HEK293 (cell line): Measurements from ENCODE around the gene ACVR1.

Experiments
- CTCF ChIA-PET: fragments of 350-600 bp; formaldehyde crosslinking; extraction: SDS; loops from one replicate; lab custom pipeline; 2021; ENCODE audit warnings: antibody characterized with exemption; lab: Yijun Ruan, JAX
- POLR2A ChIA-PET: fragments of 300-600 bp; formaldehyde crosslinking; extraction: SDS; loops from one replicate; lab custom pipeline; 2020; ENCODE audit warnings: antibody characterized with exemption, inconsistent platforms; lab: Yijun Ruan, JAX
- H3K27ac ChIP-seq: fragments of 200-500 bp; sonication (Bioruptor generic); 2 replicates; pipeline ENCODE4 v1.5.1; 2014; ENCODE audit warnings: low read depth, low read length, control low read depth, inconsistent platforms; ENCODE audit errors: extremely low read depth
- H3K36me3 ChIP-seq, 2 experiments: fragments of 200-500 bp in 1 of 2; sonication (Bioruptor generic) in 1 of 2; 1 replicate in 1 of 2; 2 replicates in 1 of 2; pipeline ENCODE4 v1.5.1; 2014 to 2017; ENCODE audit warnings: inconsistent platforms in 2 of 2, low read length in 2 of 2; ENCODE audit not compliant: control insufficient read depth in 2 of 2, insufficient read depth in 1 of 2
- H3K4me1 ChIP-seq: fragments of 200-500 bp; sonication (Bioruptor generic); 2 replicates; pipeline ENCODE4 v1.5.1; 2014; ENCODE audit warnings: mild to moderate bottlenecking, low read length, inconsistent platforms; ENCODE audit not compliant: control insufficient read depth, insufficient read depth
- H3K4me3 ChIP-seq: 2 replicates; pipeline ENCODE4 v1.5.1; 2011; ENCODE audit warnings: low read depth, mild to moderate bottlenecking, control low read depth, low read length, moderate library complexity
- H3K9me3 ChIP-seq: fragments of 200-500 bp; sonication (Bioruptor generic); 2 replicates; pipeline ENCODE4 v1.5.1; 2014; ENCODE audit warnings: low read depth, low read length, inconsistent platforms; ENCODE audit not compliant: control insufficient read depth, insufficient read depth
- BCL11B ChIP-seq: fragments of 450-650 bp; formaldehyde crosslinking; IDR thresholded peaks from 2 replicates; pipeline ENCODE4 v1.5.1; 2016; ENCODE audit warnings: low read depth, missing biosample characterization, missing genetic modification characterization
- CTCF ChIP-seq: fragments of 450-650 bp; formaldehyde crosslinking; IDR thresholded peaks from 2 replicates; pipeline ENCODE4 v1.5.1; 2016; ENCODE audit warnings: missing biosample characterization, missing genetic modification characterization
- GLI2 ChIP-seq: fragments of 450-650 bp; formaldehyde crosslinking; IDR thresholded peaks from 2 replicates; pipeline ENCODE4; 2017; ENCODE audit warnings: missing biosample characterization, missing genetic modification characterization, low read depth, borderline replicate concordance
- GLI4 ChIP-seq: fragments of 450-650 bp; formaldehyde crosslinking; IDR thresholded peaks from 2 replicates; pipeline ENCODE4 v1.5.1; 2016; ENCODE audit warnings: missing biosample characterization, missing genetic modification characterization
- OSR2 ChIP-seq: fragments of 450-650 bp; formaldehyde crosslinking; IDR thresholded peaks from 2 replicates; pipeline ENCODE4 v1.5.1; 2016; ENCODE audit warnings: missing biosample characterization, missing genetic modification characterization
- OVOL3 ChIP-seq: fragments of 450-650 bp; formaldehyde crosslinking; IDR thresholded peaks from 2 replicates; pipeline ENCODE4 v1.5.1; 2016; ENCODE audit warnings: missing biosample characterization, missing genetic modification characterization
- SETDB1 ChIP-seq: IDR thresholded peaks from one replicate; pipeline ENCODE4 v1.6.1; 2017; ENCODE audit warnings: mild to moderate bottlenecking, low read length, moderate library complexity, mixed read lengths; ENCODE audit not compliant: insufficient read length
- SP7 ChIP-seq: fragments of 450-650 bp; formaldehyde crosslinking; IDR thresholded peaks from 2 replicates; pipeline ENCODE4 v1.5.1; 2016; ENCODE audit warnings: missing biosample characterization, missing genetic modification characterization
- ZBTB20 ChIP-seq: fragments of 450-650 bp; formaldehyde crosslinking; IDR thresholded peaks from 2 replicates; pipeline ENCODE4 v1.5.1; 2016; ENCODE audit warnings: missing biosample characterization, missing genetic modification characterization
- ZFP37 ChIP-seq: fragments of 450-650 bp; formaldehyde crosslinking; IDR thresholded peaks from 2 replicates; pipeline ENCODE4 v1.5.1; 2016; ENCODE audit warnings: missing biosample characterization, missing genetic modification characterization
- ZNF114 ChIP-seq: fragments of 450-650 bp; formaldehyde crosslinking; IDR thresholded peaks from 2 replicates; pipeline ENCODE4 v1.5.0; 2017; ENCODE audit warnings: missing biosample characterization, missing genetic modification characterization
- ZNF155 ChIP-seq: fragments of 450-650 bp; formaldehyde crosslinking; IDR thresholded peaks from 2 replicates; pipeline ENCODE4 v1.5.1; 2016; ENCODE audit warnings: missing biosample characterization, missing genetic modification characterization
- ZNF26 ChIP-seq: fragments of 450-650 bp; formaldehyde crosslinking; IDR thresholded peaks from 2 replicates; pipeline ENCODE4 v1.5.1; 2016; ENCODE audit warnings: missing biosample characterization, missing genetic modification characterization
- ZNF311 ChIP-seq: fragments of 450-650 bp; formaldehyde crosslinking; IDR thresholded peaks from 2 replicates; pipeline ENCODE4 v1.5.1; 2017; ENCODE audit warnings: missing biosample characterization, missing genetic modification characterization, borderline replicate concordance
- ZNF366 ChIP-seq: fragments of 450-650 bp; formaldehyde crosslinking; conservative IDR thresholded peaks from 2 replicates; pipeline ENCODE4 v1.5.1; 2016; ENCODE audit warnings: missing biosample characterization, missing genetic modification characterization
- ZNF488 ChIP-seq: fragments of 450-650 bp; formaldehyde crosslinking; IDR thresholded peaks from 2 replicates; pipeline ENCODE4 v1.5.1; 2016; ENCODE audit warnings: missing biosample characterization, missing genetic modification characterization
- ZNF513 ChIP-seq: fragments of 450-650 bp; IDR thresholded peaks from 2 replicates; pipeline ENCODE4 v1.5.1; 2018; ENCODE audit warnings: missing biosample characterization, missing genetic modification characterization
- ZNF785 ChIP-seq: fragments of 450-650 bp; formaldehyde crosslinking; IDR thresholded peaks from 2 replicates; pipeline ENCODE4 v1.5.1; 2016; ENCODE audit warnings: missing biosample characterization, missing genetic modification characterization

ACVR1 gene

GRCh38 chr2:157699806-157700205 is 176.3 kb downstream of the ACVR1 start (continued):
- TF ChIP-seq CTCF (tag by site-specific recombination) (no peak), ZNF366 (no peak), ZNF114 (tag by site-specific recombination) (no peak), ZFP37 (tag by site-specific recombination) (no peak), GLI2 (no peak)

GRCh38 chr2:157699009-157699408 is 177.1 kb downstream of the ACVR1 start:
- Histone ChIP-seq H3K27ac (no peak overlapping the region), H3K36me3 (no peaks in the 10 kb centered on the region), H3K4me3 (no peak overlapping the region), H3K9me3 (no peaks in the 10 kb centered on the region), H3K4me1 (no peaks in the 10 kb centered on the region)
- TF ChIP-seq ZNF785 (no peak), BCL11B (tag by site-specific recombination) (no peak), ZBTB20 (tag by site-specific recombination) (no peak), ZNF26 (tag by site-specific recombination) (no peak), OSR2 (tag by site-specific recombination) (no peak)
- ChIA-PET POLR2A (interaction anchor here (0.6 kb wide), 1 partner anchor 168 kb away, joined by 3 read pairs; no protein-coding TSS in a partner anchor), CTCF (no interaction called here)

- H3K36me3 ChIP-seq: no peaks in the 10 kb centered on the region
- POLR2A ChIA-PET: no interaction called here
- no peak overlapping the region for H3K4me3 ChIP-seq
- H3K27ac ChIP-seq: no peak overlapping the region
- no peaks in the 10 kb centered on the region for H3K9me3 ChIP-seq
- CTCF ChIA-PET: no interaction called here
- H3K4me1 ChIP-seq: no peaks in the 10 kb centered on the region
- TF ChIP-seq SP7 (tag by site-specific recombination) (no peak), SETDB1 (no peak), ZNF488 (tag by site-specific recombination) (no peak), GLI4 (tag by site-specific recombination) (no peak), ZNF513 (tag by site-specific recombination) (no peak), OVOL3 (tag by site-specific recombination) (no peak), ZNF155 (tag by site-specific recombination) (no peak), ZNF311 (tag by site-specific recombination) (no peak)
- TF ChIP-seq, all 188 proteins: peak for 0
Measured at GRCh38 chr2:157698430-157698829, 177.7 kb downstream of the ACVR1 start.
